ENCODE measurements around the gene FAM124A.

- TF ChIP-seq CTCF (IDR thresholded peaks at IDR 0.05; ENCODE audit: low read depth, low read length), result no peak
- TF ChIP-seq EZH2phosphoT487 (IDR thresholded peaks at IDR 0.05; ENCODE audit: low read depth), result no peak
Measured at GRCh38 chr13:51325837-51326236, 103.6 kb downstream of the FAM124A start.

All from OCI-LY3 (cell line).